Heart left ventricle (tissue), 16 donors: ENCODE results near the gene RALGAPA2. TPM values are rescaled to one million over a fixed set of nuclear protein-coding genes. Genes with fewer than 3 reads are reported as not detected.

Experiments used
- ATAC-seq, 4 donors: fragments of 200-7000 bp; cut with Tn5 transposase; one replicate each; pipeline ENCODE4 v1.9.1; 2020 to 2022; ENCODE audit warnings: moderate library complexity in 4 of 4, mild to moderate bottlenecking in 3 of 4, moderate number of reproducible peaks in 1 of 4
- DNase-seq, 5 donors: peaks; one replicate each; pipeline ENCODE4 v3.0.0-alpha.2; 2020
- H3K27ac ChIP-seq, 12 donors: fragments of 200-600 bp; sonication (generic) in 4 of 12; one replicate each; pipeline versions ENCODE4 v1.5.0 to v1.8.0; 2016 to 2022; ENCODE audit warnings: mild to moderate bottlenecking in 2 of 12
- H3K27me3 ChIP-seq, 9 donors: fragments of 200-600 bp; sonication (generic) in 2 of 9; one replicate each; pipeline versions ENCODE4 v1.5.1 to v1.8.0; 2016 to 2022; ENCODE audit warnings: mild to moderate bottlenecking in 3 of 9
- H3K36me3 ChIP-seq, 9 donors: fragments of 200-600 bp; sonication (generic) in 2 of 9; one replicate each; pipeline versions ENCODE4 v1.5.0 to v1.8.0; 2018 to 2022; ENCODE audit warnings: mild to moderate bottlenecking in 2 of 9
- H3K4me1 ChIP-seq, 12 donors: fragments of 200-600 bp; sonication (generic) in 4 of 12; one replicate each; pipeline versions ENCODE4 v1.5.0 to v1.8.0; 2016 to 2022; ENCODE audit warnings: mild to moderate bottlenecking in 3 of 12
- H3K4me3 ChIP-seq, 12 donors: fragments of 200-600 bp; sonication (generic) in 4 of 12; one replicate each; pipeline versions ENCODE4 v1.5.0 to v1.8.0; 2017 to 2022; ENCODE audit warnings: mild to moderate bottlenecking in 9 of 12, moderate library complexity in 4 of 12
- H3K9me3 ChIP-seq, 12 donors: fragments of 200-600 bp; sonication (generic) in 4 of 12; one replicate each; pipeline versions ENCODE4 v1.5.0 to v1.8.0; 2016 to 2022; ENCODE audit warnings: mild to moderate bottlenecking in 1 of 12
- CTCF ChIP-seq, 12 donors: fragments of 200-600 bp; sonication (generic) in 4 of 12; IDR thresholded peaks; one replicate each; pipeline versions ENCODE4 v1.5.0 to v1.8.0; 2018 to 2022; ENCODE audit warnings: antibody characterized with exemption in 12 of 12, mild to moderate bottlenecking in 5 of 12
- POLR2A ChIP-seq, 2 donors: fragments of 450-650 bp; IDR thresholded peaks; one replicate each; pipeline ENCODE4 v1.6.1; 2017; ENCODE audit warnings: antibody characterized with exemption in 2 of 2, mild to moderate bottlenecking in 2 of 2, moderate library complexity in 2 of 2
- WGBS, 4 donors: extraction: QIAGEN DNeasy Blood & Tissue Kit in 2 of 4; methylation state at CpG; one replicate each; pipeline versions ENCODE4 v1.1.5 to v1.1.7; 2013 to 2018; 5-methylcytosine and 5-hydroxymethylcytosine counted together
- intact Hi-C, 10 donors: fragments of 100-400 bp; cut with DNase I; formaldehyde crosslinking; loops; one replicate each; pipeline versions ENCODE4 v1.11.1 to v1.14.2; 2022
- polyA plus RNA-seq, 2 donors: library from polyadenylated mRNA; stranded (reverse); fragments of 200-250 nt; gene quantifications; one replicate each; pipeline ENCODE4 v1.2.3, GENCODE V29; 2013
- total RNA-seq, 9 donors: library from RNA; depleted of rRNA in 2 of 9; stranded (reverse); fragments of >200 nt in 2 of 9; fragmentation: NEBNext Ultra II Directional in 3 of 9; extraction: Animal tissue kit (Norgen Biotek cat#: 25700) in 3 of 9; gene quantifications; one replicate each; pipeline versions ENCODE4 v1.1.0 to v1.2.4, GENCODE V29; 2016 to 2023
- donor health status: ischemic (EF 13 %, LVEDD 7.1; RV severe dilation, severe dysfunction).
- donor health status: healthy with polysubstance abuse.
- donor health status: DM: no; HTN: yes; CAD: no.
- donor health status: DM: no; HTN: no; CAD: no.
- donor health status: ischemic (EF 25% LVEDD 6.9; RV normal size, moderate dysfunction).
- donor health status: ischemic (EF 25% LVEDD 5.7; RV mildly dilated, moderate dysfunction).
- donor health status: healthy.
- donor health status: DM: yes; HTN: yes; CAD: no.
- donor health status: ischemic (EF 35%, LVEDD 5.7; RV mildly dilated, moderate dysfunction).
- donor health status: nonischemic (EF 11% LVEDD 7.7; RV severe dilation, severe dysfunction).
- donor health status: DM: yes; HTN: yes; CAD: no.
- donor health status: PGD.
- donor health status: ischemic (EF 29% LVEDD 5.4; RV normal size, mild dysfunction).
- donor health status: nonischemic (EF 23%, LVEDD 6.1; RV moderate dilation, normal function).

RALGAPA2 gene
- total and polyA plus RNA-seq, 11 donors, result 5.6 to 33.8 (median 21.4) TPM

- H3K9me3 ChIP-seq, result no peaks in the 10 kb centered on the region
- no peak overlapping the region for H3K27ac ChIP-seq
- no peak for ATAC-seq
- peaks cover 0 to 12% (median 0%) of the 10 kb centered on the region in 12 donors for H3K4me1 ChIP-seq
- H3K4me3 ChIP-seq, result no peak overlapping the region
- peaks cover 0 to 77% (median 50%) of the 10 kb centered on the region in 9 donors for H3K36me3 ChIP-seq
- H3K27me3 ChIP-seq, result no peaks in the 10 kb centered on the region
- WGBS, 4 donors, result 95 to 96% (median 96%) methylated on average over 1 of the region's 1 CpG
- TF ChIP-seq POLR2A (IDR thresholded peaks at IDR 0.05) (no peak), CTCF (IDR thresholded peaks at IDR 0.05) (no peak)
- intact Hi-C loops, result no loop called here
- DNase-seq, result no peak
Measured at GRCh38 chr20:20521736-20522135, 190.7 kb downstream of the RALGAPA2 start.

- H3K27me3 ChIP-seq, result no peaks in the 10 kb centered on the region
- no peak overlapping the region for H3K27ac ChIP-seq
- H3K4me1 ChIP-seq, result peaks cover 0 to 9% (median 0%) of the 10 kb centered on the region in 12 donors
- H3K9me3 ChIP-seq, result no peaks in the 10 kb centered on the region
- no peak overlapping the region for H3K4me3 ChIP-seq
- 81 to 98% (median 95%) methylated on average over 5 of the region's 5 CpGs for WGBS, 4 donors
- peaks cover 0 to 83% (median 56%) of the 10 kb centered on the region in 9 donors for H3K36me3 ChIP-seq
- DNase-seq, result no peak
- intact Hi-C loops, result no loop called here
- ATAC-seq, result no peak
- TF ChIP-seq POLR2A (IDR thresholded peaks at IDR 0.05) (no peak), CTCF (IDR thresholded peaks at IDR 0.05) (no peak)
Measured at GRCh38 chr20:20520776-20521175, 191.7 kb downstream of the RALGAPA2 start.

- H3K4me1 ChIP-seq, result no peaks in the 10 kb centered on the region
- intact Hi-C loops, result no loop called here
- H3K27ac ChIP-seq, result no peak overlapping the region
- H3K36me3 ChIP-seq, result peaks cover 0 to 84% (median 55%) of the 10 kb centered on the region in 9 donors
- DNase-seq, result no peak
- H3K27me3 ChIP-seq, result no peaks in the 10 kb centered on the region
- ATAC-seq, result no peak
- H3K9me3 ChIP-seq, result peaks cover 0 to 13% (median 0%) of the 10 kb centered on the region in 12 donors
- H3K4me3 ChIP-seq, result no peak overlapping the region
- TF ChIP-seq POLR2A (IDR thresholded peaks at IDR 0.05), result no peak
- no peak for TF ChIP-seq CTCF (IDR thresholded peaks at IDR 0.05)
Measured at GRCh38 chr20:20519269-20519668, 193.2 kb downstream of the RALGAPA2 start.

GRCh38 chr20:20518263-20518662 lies 194.2 kb downstream of the RALGAPA2 start:
- no peak overlapping the region for H3K4me3 ChIP-seq
- ATAC-seq (no peak), DNase-seq (no peak)
- H3K9me3 ChIP-seq, result peaks cover 0 to 18% (median 0%) of the 10 kb centered on the region in 12 donors
- H3K4me1 ChIP-seq, result no peaks in the 10 kb centered on the region
- TF ChIP-seq POLR2A (IDR thresholded peaks at IDR 0.05), result no peak
- no peak for TF ChIP-seq CTCF (IDR thresholded peaks at IDR 0.05)
- intact Hi-C loops, result no loop called here
- H3K27me3 ChIP-seq, result no peaks in the 10 kb centered on the region
- peaks cover 0 to 83% (median 47%) of the 10 kb centered on the region in 9 donors for H3K36me3 ChIP-seq
- no peak overlapping the region for H3K27ac ChIP-seq
- 92 to 98% (median 94%) methylated on average over 8 of the region's 8 CpGs for WGBS, 4 donors
